Parathyroid adenoma (tissue), 2 donors: ENCODE results near the gene UBR2.
"Not testable (repeated sequence)": the region's sequence is repeated elsewhere in the genome, so short reads cannot be mapped to it uniquely, and the experiment has no call there.

ENCODE experiments used
- H2AFZ ChIP-seq: fragments of 300-600 bp; sonication (generic); one replicate; pipeline ENCODE4 v1.7.0; 2017; ENCODE audit warnings: antibody characterized with exemption, mild to moderate bottlenecking
- H3K27ac ChIP-seq: fragments of 300-600 bp; sonication (generic); one replicate; pipeline ENCODE4 v1.7.0; 2017
- H3K27me3 ChIP-seq: fragments of 300-600 bp; sonication (generic); one replicate; pipeline ENCODE4 v1.7.0; 2017; ENCODE audit warnings: low read length; ENCODE audit not compliant: control insufficient read depth, insufficient read depth
- H3K36me3 ChIP-seq: fragments of 300-600 bp; sonication (generic); one replicate; pipeline ENCODE4 v1.7.0; 2017; ENCODE audit warnings: low read length; ENCODE audit not compliant: control insufficient read depth, insufficient read depth
- H3K4me1 ChIP-seq: fragments of 300-600 bp; sonication (generic); one replicate; pipeline ENCODE4 v1.7.0; 2017; ENCODE audit warnings: control low read depth
- H3K4me2 ChIP-seq: fragments of 300-600 bp; sonication (generic); one replicate; pipeline ENCODE4 v1.7.0; 2017; ENCODE audit warnings: low read length
- H3K4me3 ChIP-seq: fragments of 300-600 bp; sonication (generic); one replicate; pipeline ENCODE4 v1.7.0; 2017; ENCODE audit warnings: low read depth, low read length
- H3K79me2 ChIP-seq: fragments of 300-600 bp; sonication (generic); one replicate; pipeline ENCODE4 v1.7.0; 2017; ENCODE audit warnings: control low read depth
- H3K9ac ChIP-seq: fragments of 300-600 bp; sonication (generic); one replicate; pipeline ENCODE4 v1.7.0; 2017; ENCODE audit warnings: mild to moderate bottlenecking
- H3K9me3 ChIP-seq: fragments of 300-600 bp; sonication (generic); one replicate; pipeline ENCODE4 v1.7.0; 2017; ENCODE audit warnings: low read length; ENCODE audit not compliant: control insufficient read depth
- TF ChIP-seq, protein P1 (sequence below): fragments of 300-600 bp; sonication (generic); IDR thresholded peaks from one replicate; pipeline ENCODE4 v1.7.0; 2017; ENCODE audit warnings: antibody characterized with exemption, mild to moderate bottlenecking
- donor health status: primary hyperparathyroidism.

The UBR2 gene

DNA sequence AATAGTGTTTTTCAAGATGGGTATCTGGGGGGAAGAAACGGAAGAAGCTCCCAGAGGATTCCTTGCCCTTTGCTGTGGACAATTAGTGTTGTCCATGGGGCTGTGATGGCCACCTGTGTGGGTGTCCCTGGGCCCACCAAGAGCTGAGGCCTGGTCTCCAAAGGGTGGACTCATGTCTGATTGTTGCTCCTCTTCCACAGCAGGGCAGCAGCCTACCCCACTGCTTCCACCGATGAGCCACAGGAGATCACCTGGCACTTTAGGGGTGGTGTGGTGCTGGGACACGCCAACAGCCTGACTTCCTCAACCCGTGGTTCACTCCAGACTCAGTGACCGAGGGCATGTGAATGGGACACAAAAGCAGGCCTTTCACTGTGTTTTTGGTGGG is 133.4 kb downstream of the UBR2 start:
- H3K9ac ChIP-seq, result no peak overlapping the region
- H3K36me3 ChIP-seq, result no peaks in the 10 kb centered on the region
- H2AFZ ChIP-seq, result no peak overlapping the region
- H3K79me2 ChIP-seq, result no peaks in the 10 kb centered on the region
- no peaks in the 10 kb centered on the region for H3K9me3 ChIP-seq
- TF ChIP-seq, protein P1, sequence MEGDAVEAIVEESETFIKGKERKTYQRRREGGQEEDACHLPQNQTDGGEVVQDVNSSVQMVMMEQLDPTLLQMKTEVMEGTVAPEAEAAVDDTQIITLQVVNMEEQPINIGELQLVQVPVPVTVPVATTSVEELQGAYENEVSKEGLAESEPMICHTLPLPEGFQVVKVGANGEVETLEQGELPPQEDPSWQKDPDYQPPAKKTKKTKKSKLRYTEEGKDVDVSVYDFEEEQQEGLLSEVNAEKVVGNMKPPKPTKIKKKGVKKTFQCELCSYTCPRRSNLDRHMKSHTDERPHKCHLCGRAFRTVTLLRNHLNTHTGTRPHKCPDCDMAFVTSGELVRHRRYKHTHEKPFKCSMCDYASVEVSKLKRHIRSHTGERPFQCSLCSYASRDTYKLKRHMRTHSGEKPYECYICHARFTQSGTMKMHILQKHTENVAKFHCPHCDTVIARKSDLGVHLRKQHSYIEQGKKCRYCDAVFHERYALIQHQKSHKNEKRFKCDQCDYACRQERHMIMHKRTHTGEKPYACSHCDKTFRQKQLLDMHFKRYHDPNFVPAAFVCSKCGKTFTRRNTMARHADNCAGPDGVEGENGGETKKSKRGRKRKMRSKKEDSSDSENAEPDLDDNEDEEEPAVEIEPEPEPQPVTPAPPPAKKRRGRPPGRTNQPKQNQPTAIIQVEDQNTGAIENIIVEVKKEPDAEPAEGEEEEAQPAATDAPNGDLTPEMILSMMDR, result no peak
- no peaks in the 10 kb centered on the region for H3K27me3 ChIP-seq
- no peak overlapping the region for H3K4me3 ChIP-seq
- peak overlapping the region; percentile 26 for H3K27ac ChIP-seq
- peak overlapping the region; percentile 45 for H3K4me2 ChIP-seq
- H3K4me1 ChIP-seq, result peaks cover 21% of the 10 kb centered on the region

DNA sequence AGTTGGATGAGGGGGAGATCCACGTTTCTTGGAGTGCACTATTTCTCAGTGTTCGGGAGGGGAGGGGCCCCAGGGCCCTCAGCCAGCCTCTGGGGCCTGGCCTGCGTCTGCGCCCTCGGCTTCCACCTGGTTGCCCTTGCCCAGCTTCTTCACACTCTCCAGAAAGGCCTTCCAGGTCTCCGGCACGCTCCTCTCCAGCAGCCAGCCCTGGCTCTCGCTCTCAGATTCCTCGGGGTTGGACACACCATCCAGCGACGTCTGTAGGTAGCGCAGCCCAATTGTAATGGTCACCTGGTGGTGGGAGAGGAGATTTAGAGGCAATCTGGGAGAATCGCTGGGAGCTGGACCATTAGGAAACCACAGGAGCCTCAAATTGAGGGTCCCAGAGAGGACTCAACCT is 134.4 kb downstream of the UBR2 start:
- Histone ChIP-seq H3K79me2 (no peaks in the 10 kb centered on the region), H3K9me3 (no peaks in the 10 kb centered on the region), H3K27ac (no peak overlapping the region), H3K4me3 (no peak overlapping the region), H3K4me2 (no peak overlapping the region), H2AFZ (no peak overlapping the region), H3K36me3 (no peaks in the 10 kb centered on the region), H3K9ac (no peak overlapping the region), H3K27me3 (no peaks in the 10 kb centered on the region), H3K4me1 (peaks cover 21% of the 10 kb centered on the region)
- TF ChIP-seq, protein P1, result no peak

DNA sequence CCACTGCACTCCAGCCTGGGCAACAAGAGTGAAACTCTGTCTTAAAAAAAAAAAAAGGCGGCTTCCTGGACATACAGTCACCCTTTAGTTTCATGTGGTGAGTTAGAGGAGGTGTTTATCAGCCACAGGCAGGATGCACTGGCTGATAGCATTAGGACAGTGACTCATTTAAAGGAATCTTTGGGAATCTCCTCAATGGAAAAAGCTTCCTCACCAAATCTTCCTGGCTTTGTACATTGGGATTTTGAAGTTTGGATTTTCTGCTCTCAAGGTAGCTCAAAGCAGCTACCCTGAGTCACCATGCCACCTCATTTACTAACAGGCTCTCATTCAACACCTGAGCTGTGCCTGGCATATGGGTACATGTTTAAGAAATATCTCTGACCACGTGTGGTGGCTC is 138.4 kb downstream of the UBR2 start:
- Histone ChIP-seq H3K4me2 (no peak overlapping the region), H3K79me2 (no peaks in the 10 kb centered on the region), H3K27ac (no peak overlapping the region), H3K4me1 (peaks cover 2% of the 10 kb centered on the region), H3K4me3 (no peak overlapping the region), H2AFZ (no peak overlapping the region), H3K27me3 (no peaks in the 10 kb centered on the region), H3K36me3 (no peaks in the 10 kb centered on the region), H3K9ac (no peak overlapping the region), H3K9me3 (no peaks in the 10 kb centered on the region)
- TF ChIP-seq, protein P1, result no peak

DNA sequence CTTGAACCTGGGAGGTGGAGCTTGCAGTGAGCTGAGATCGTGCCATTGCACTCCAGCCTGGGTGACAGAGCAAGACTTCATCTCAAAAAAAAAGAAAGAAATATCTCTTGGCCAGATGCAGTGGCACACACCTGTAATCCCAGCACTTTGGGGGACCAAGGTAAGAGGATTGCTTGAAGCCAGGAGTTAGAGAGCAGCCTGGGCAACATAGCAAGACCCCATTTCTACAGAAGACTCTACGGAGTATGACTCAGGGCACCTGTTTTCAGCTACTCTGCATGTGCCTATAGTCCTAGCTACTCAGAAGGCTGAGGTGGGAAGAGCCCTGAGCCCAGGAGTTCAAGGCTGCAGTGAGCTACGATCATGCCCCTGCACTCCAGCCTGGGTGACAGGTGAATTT is 139.0 kb downstream of the UBR2 start:
- not testable (repeated sequence) for H3K36me3 ChIP-seq, H3K9me3 ChIP-seq, H2AFZ ChIP-seq, H3K27ac ChIP-seq, H3K4me3 ChIP-seq, H3K79me2 ChIP-seq, H3K9ac ChIP-seq, H3K4me2 ChIP-seq, H3K4me1 ChIP-seq, H3K27me3 ChIP-seq

DNA sequence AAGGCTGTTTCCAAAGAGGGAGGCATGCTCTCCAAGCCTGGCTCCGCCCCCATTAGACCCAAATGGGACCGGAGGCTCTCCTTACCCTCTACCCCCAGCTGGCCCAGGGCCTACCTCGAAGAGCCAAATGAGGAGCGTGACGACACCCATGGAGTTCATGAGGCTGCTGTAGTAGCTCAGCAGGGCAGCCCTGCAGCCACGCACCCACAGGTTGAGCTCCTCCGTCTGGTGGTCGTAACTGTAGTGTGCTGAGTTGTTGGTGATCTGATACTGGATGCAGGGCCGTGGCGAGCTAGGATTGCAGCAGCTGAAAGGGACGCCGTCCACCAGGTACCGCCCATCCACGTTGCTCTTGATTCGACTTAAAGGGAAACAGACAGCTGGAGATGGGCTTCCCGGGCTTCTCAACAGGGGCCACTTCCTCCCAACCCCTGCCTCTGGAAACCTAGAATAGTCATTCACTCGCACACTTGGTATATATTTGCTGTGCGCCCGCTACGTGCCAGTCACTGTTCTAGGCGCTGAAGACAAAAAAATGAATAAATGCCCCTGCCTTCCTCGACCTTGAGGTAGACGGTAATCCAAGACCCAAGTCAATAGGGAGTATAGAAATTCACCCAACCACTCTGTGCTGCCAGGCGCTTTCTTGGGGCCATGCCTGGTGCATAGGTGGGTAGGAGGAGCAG is 140.6 kb downstream of the UBR2 start:
- H3K27ac ChIP-seq, result no peak overlapping the region
- no peaks in the 10 kb centered on the region for H3K4me1 ChIP-seq
- TF ChIP-seq, protein P1, result no peak
- no peaks in the 10 kb centered on the region for H3K27me3 ChIP-seq
- H3K9me3 ChIP-seq, result no peaks in the 10 kb centered on the region
- no peak overlapping the region for H3K9ac ChIP-seq
- H3K79me2 ChIP-seq, result no peaks in the 10 kb centered on the region
- peak overlapping the region; percentile 82 for H2AFZ ChIP-seq
- peak overlapping the region; percentile 52 for H3K4me3 ChIP-seq
- peak overlapping the region; percentile 41 for H3K4me2 ChIP-seq
- no peaks in the 10 kb centered on the region for H3K36me3 ChIP-seq
